ENCODE results near the gene RBM26. TPM values are rescaled to one million over a fixed set of nuclear protein-coding genes. Genes with fewer than 3 reads are reported as not detected.

Gene RBM26
- polyA plus RNA-seq, 3 donors = 3.5 to 25.3 (median 5.0) TPM

- Histone ChIP-seq H3K4me3 (replicated peaks in 1 of 3; ENCODE audit: low read depth in 2 of 3, low read length in 3 of 3) (no peak overlapping the region), H4K20me1 (ENCODE audit: insufficient read depth, low read length) (peaks cover 5% of the 10 kb centered on the region), H3K36me3 (replicated peaks in 1 of 2; ENCODE audit: control insufficient read depth in 1 of 2, insufficient read depth in 2 of 2, low read length in 2 of 2) (peaks cover 96 to 100% of the 10 kb centered on the region in 2 donors), H3K4me1 (ENCODE audit: control insufficient read depth in 1 of 2, insufficient read depth in 2 of 2, low read length in 2 of 2) (no peaks in the 10 kb centered on the region), H3K27me3 (ENCODE audit: control insufficient read depth in 2 of 2, insufficient read depth in 2 of 2, low read length in 2 of 2) (no peaks in the 10 kb centered on the region), H3K9me3 (replicated peaks in 1 of 2; ENCODE audit: control insufficient read depth in 1 of 2, insufficient read depth in 1 of 2, low read length in 2 of 2) (no peaks in the 10 kb centered on the region), H3K4me2 (replicated peaks; ENCODE audit: extremely low read depth, low read length, poor library complexity, severe bottlenecking) (no peak overlapping the region), H3K79me2 (ENCODE audit: insufficient read depth, low read length) (no peaks in the 10 kb centered on the region), H2AFZ (ENCODE audit: insufficient read depth, low read depth, low read length, poor library complexity, severe bottlenecking) (no peak overlapping the region), H3K9ac (ENCODE audit: insufficient read depth, low read length, poor library complexity, severe bottlenecking) (no peak overlapping the region), H3K27ac (ENCODE audit: low read depth in 1 of 2, low read length in 2 of 2) (no peak overlapping the region)
- Mint-ChIP-seq H3K4me1 (no peaks in the 10 kb centered on the region), H3K27me3 (ENCODE audit: low read depth in 3 of 3) (no peaks in the 10 kb centered on the region), H3K36me3 (peaks cover 76 to 77% of the 10 kb centered on the region in 2 donors), H3K9me3 (no peaks in the 10 kb centered on the region), H3K4me3 (no peak overlapping the region), H3K27ac (peak overlapping the region in 1 of 7 donors; percentile 51)
- no peak for TF ChIP-seq CTCF (IDR thresholded peaks at IDR 0.05)
- no peak for DNase-seq
- intact Hi-C loops (cut with micrococcal nuclease) = no loop called here
- 100% methylated on average over 1 of the region's 1 CpG for whole genome bisulfite sequencing (ENCODE audit: insufficient coverage)
Observed at GRCh38 chr13:79341202-79341601, 64.9 kb downstream of the RBM26 start.

- Mint-ChIP-seq H3K9me3 (no peaks in the 10 kb centered on the region), H3K36me3 (peaks cover 79 to 83% of the 10 kb centered on the region in 2 donors), H3K4me1 (no peaks in the 10 kb centered on the region), H3K27me3 (ENCODE audit: low read depth in 3 of 3) (no peaks in the 10 kb centered on the region), H3K27ac (no peak overlapping the region), H3K4me3 (no peak overlapping the region)
- Histone ChIP-seq H2AFZ (ENCODE audit: insufficient read depth, low read depth, low read length, poor library complexity, severe bottlenecking) (no peak overlapping the region), H3K4me1 (ENCODE audit: control insufficient read depth in 1 of 2, insufficient read depth in 2 of 2, low read length in 2 of 2) (no peaks in the 10 kb centered on the region), H3K4me3 (replicated peaks in 1 of 3; ENCODE audit: low read depth in 2 of 3, low read length in 3 of 3) (no peak overlapping the region), H3K4me2 (replicated peaks; ENCODE audit: extremely low read depth, low read length, poor library complexity, severe bottlenecking) (no peak overlapping the region), H3K79me2 (ENCODE audit: insufficient read depth, low read length) (no peaks in the 10 kb centered on the region), H3K9ac (ENCODE audit: insufficient read depth, low read length, poor library complexity, severe bottlenecking) (no peak overlapping the region), H3K9me3 (replicated peaks in 1 of 2; ENCODE audit: control insufficient read depth in 1 of 2, insufficient read depth in 1 of 2, low read length in 2 of 2) (no peaks in the 10 kb centered on the region), H4K20me1 (ENCODE audit: insufficient read depth, low read length) (peaks cover 5% of the 10 kb centered on the region), H3K36me3 (replicated peaks in 1 of 2; ENCODE audit: control insufficient read depth in 1 of 2, insufficient read depth in 2 of 2, low read length in 2 of 2) (peaks cover 97 to 100% of the 10 kb centered on the region in 2 donors), H3K27me3 (ENCODE audit: control insufficient read depth in 2 of 2, insufficient read depth in 2 of 2, low read length in 2 of 2) (no peaks in the 10 kb centered on the region), H3K27ac (ENCODE audit: low read depth in 1 of 2, low read length in 2 of 2) (no peak overlapping the region)
- no peak for TF ChIP-seq CTCF (IDR thresholded peaks at IDR 0.05)
- intact Hi-C loops (cut with micrococcal nuclease) = no loop called here
- WGBS (ENCODE audit: insufficient coverage) = no CpG with 5 or more reads among the region's 2 CpGs
- no peak for DNase-seq
Observed at GRCh38 chr13:79340490-79340889, 65.6 kb downstream of the RBM26 start.

Measured in CD14-positive monocyte (primary cell).